ENCODE data around the gene DPH6.

The DPH6 gene

GRCh38 chr15:35545316-35545823 is 595 bp downstream of the DPH6 start:
- in situ Hi-C loops (cut with MboI; ENCODE audit: low sequenced_read_pairs), result no loop called here

- in situ Hi-C loops (cut with MboI; ENCODE audit: low sequenced_read_pairs), result no loop called here
Measured at GRCh38 chr15:35540885-35541284, 5.1 kb downstream of the DPH6 start.

DNA sequence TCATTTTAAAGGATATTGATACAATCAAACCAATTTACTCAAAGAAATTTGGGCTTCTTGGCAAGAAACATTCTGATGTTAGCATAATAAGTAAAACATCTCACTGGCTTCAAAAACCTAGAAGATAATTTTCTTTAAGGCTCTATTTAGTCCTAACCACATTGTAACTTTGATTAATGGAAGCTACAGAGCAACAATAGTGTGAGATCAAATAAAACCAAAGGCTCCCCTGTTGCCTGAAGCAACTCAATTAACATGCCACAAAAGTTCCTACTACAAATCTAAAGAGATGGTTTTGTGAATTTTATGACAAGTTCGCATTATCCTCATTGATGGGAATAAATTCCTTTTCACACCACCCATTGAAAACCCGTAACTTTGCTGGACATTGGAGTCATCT is 5.9 kb downstream of the DPH6 start:
- in situ Hi-C loops (cut with MboI; ENCODE audit: low sequenced_read_pairs), result no loop called here

DNA sequence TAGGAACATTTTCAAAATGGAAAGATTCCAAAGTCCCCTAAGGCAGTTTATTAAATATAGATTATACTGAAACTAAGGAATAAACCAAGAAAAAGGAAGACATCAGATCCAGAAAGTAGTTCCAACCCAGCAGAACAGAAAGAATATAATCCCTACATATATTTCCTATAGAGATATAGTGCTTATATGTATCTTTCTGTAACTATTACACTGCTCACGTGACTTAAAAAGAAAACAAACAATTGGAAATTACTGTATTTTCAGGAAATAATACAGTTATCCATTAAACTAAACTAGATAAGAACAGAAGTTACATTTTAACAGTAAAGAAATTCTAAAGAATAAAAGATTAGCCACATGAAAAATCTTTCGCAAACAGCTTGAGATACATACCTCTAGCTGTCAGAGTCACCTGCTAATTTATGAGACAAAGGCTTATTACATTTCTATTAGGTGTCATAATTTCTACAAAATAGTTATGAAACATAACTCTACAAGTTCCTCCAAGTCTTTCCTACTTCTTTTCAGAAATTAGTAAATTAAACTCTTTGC is 10.5 kb downstream of the DPH6 start:
- in situ Hi-C loops (cut with MboI; ENCODE audit: low sequenced_read_pairs), result no loop called here

DNA sequence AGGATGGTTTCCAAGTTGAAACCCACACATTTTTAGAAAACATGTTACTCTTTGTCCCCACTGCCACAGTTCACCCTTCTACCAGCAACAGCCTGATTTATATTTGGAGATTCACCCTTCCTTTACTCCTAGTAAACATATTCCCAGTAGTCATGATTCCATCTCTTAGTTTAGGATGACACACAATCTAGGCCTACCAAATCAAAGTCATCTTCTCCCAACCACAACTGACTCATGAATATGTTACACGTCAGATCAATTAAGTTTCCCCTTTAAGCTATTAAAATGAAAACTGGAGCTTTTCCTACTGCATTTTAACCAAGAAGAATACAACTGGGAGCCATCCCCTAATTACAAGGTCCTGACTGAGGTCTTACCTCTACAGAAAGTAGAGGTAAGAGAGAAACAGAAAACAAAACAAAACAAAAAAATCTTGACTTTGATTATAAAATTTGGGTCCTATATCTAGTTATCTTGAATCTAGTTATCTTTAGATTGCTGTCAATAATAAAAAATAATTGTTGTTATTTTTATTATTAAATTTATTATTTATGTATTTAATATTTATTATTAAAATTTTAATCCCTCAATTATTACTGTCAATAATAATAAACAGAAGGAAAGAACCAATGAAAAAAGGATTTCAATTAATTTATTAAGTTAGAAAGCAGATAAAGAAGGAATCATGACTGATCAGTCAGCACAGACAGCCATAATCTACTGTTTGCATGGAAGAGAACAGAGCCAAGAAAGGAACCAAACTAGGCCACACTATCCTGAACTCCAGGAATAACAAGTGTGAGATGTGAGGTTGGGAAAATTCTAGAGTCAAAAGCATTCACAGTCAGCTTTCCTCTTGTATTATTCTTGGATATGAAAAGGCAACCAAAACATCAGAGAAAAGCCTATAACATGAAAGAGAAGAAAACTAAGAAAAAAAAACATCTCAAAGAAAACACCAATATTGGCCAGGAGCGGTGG is 12.5 kb downstream of the DPH6 start:
- in situ Hi-C loops (cut with MboI; ENCODE audit: low sequenced_read_pairs), result no loop called here

DNA sequence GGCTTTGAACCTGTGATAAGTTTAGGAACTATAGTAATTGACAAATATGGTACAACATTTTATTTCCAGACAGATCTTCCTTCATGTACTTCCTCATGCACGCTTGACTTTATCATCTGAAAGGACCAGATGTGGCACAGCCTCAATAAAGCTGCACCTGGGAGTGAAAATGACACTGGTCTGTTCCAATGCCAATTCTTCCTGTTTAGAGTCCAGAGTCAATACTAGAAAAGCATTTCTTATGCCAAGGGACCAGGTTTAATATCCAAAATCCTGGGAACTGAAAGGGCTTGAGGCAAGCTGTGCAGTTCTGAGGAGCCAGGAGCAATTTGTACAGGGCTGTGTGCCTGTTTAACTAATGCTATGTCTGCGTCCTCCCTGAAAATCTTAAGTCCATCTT is 15.3 kb downstream of the DPH6 start:
- in situ Hi-C loops (cut with MboI; ENCODE audit: low sequenced_read_pairs), result no loop called here

- in situ Hi-C loops (cut with MboI; ENCODE audit: low sequenced_read_pairs), result no loop called here
Measured at GRCh38 chr15:35529784-35530183, 16.2 kb downstream of the DPH6 start.

DNA sequence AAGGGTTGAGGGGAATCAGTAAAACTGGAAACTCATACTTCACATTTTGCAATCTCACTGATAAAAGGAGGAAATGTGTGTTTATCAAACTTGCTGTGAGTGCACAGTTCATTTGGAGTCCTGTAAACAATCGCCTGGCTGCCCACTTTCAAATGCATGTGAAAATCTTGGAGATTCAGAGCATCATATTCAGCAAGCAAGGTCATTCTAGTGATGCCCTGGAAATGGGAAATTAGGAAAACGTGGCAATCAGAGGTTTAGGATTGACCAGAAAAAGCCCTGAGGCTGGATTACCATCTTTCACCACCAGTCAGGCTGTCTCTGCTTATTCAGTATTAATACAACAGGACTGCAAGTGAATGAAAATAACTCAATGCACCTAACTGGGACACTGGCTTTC is 23.9 kb downstream of the DPH6 start:
- in situ Hi-C loops (cut with MboI; ENCODE audit: low sequenced_read_pairs), result no loop called here

GRCh38 chr15:35519541-35520149 is 26.3 kb downstream of the DPH6 start:
- in situ Hi-C loops (cut with MboI; ENCODE audit: low sequenced_read_pairs), result no loop called here

- in situ Hi-C loops (cut with MboI; ENCODE audit: low sequenced_read_pairs), result no loop called here
Measured at GRCh38 chr15:35519052-35519451, 26.9 kb downstream of the DPH6 start.

GRCh38 chr15:35514759-35515158 is 31.2 kb downstream of the DPH6 start:
- in situ Hi-C loops (cut with MboI; ENCODE audit: low sequenced_read_pairs), result no loop called here

DNA sequence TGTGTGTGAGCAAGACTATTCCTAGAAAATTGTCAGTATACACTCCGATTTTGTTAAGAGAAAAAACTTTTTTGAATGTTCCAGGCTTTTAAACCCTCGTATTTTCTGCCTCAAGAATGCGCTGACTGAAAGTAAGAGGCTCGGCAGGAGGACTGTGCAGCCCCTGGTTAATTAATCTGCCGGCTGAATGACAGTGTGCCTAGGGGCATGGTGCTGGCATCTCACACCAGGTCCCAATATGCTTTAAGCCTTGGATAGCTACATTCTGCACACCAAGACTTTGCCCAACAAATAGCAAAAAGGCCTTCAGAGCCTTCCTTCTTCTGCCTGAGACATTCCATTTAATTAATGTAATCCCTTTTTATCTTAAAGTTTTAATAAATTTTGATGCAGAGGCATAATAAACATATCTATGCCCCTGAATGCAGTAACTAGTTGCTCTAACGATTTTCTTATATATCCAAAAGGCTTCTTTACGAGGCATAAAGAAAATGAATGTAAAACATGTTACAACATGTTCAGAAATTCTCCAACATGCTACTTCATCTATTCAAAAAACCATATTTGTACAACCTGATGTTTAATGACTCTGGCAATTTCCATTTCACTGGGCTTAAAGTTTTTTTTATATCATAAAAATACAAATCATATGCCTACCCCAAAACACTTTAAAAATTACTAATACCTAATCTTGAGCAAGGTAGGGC is 37.9 kb downstream of the DPH6 start:
- in situ Hi-C loops (cut with MboI; ENCODE audit: low sequenced_read_pairs), result no loop called here

DNA sequence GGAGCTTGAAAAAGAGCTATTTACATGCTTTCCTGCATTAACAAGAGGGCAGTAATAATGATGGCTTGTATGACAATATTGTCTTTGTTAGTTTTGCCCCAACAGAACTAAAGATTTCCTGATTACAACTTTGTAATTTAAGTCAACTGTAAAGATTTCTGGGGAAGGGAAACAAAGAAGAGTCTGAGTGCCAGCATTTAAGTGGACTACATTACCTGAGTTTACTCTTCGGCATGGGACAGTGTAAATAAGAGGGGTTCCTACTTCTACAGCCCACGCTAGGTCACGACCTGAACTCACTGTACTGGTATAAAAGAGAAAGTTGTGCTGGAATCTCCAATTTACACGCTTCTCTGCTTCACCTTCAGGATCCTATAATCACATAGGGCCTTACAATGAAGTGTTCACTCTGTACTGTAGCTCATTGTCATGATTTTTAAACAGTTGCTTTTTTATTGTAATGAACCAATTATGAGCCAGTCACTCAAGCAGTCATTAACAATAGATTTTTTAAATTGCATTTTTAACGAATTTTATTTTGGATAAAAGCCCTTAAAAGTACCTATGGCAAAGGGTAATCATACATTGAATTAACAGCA is 39.6 kb downstream of the DPH6 start:
- in situ Hi-C loops (cut with MboI; ENCODE audit: low sequenced_read_pairs), result no loop called here

- in situ Hi-C loops (cut with MboI; ENCODE audit: low sequenced_read_pairs), result no loop called here
Measured at GRCh38 chr15:35505809-35506208, 40.2 kb downstream of the DPH6 start.

DNA sequence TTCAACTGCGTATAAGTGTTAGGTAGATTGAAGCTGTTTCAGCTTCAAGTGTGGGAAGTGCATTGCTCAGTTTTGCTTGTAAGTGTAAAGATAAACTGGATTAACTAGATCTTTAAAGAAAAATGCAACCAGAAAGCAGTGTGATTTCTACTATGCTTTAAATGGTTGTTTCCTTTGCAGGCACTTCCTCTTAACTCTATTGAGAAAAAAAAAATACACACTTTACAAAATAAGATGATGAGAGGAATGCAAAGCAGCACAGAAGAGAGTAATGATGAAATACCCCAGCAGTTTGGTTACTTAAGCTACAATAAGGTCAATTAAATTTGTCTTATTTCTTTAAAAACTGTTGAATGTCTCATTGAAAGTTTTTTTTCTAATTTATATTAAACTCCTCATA is 40.8 kb downstream of the DPH6 start:
- in situ Hi-C loops (cut with MboI; ENCODE audit: low sequenced_read_pairs), result no loop called here

DNA sequence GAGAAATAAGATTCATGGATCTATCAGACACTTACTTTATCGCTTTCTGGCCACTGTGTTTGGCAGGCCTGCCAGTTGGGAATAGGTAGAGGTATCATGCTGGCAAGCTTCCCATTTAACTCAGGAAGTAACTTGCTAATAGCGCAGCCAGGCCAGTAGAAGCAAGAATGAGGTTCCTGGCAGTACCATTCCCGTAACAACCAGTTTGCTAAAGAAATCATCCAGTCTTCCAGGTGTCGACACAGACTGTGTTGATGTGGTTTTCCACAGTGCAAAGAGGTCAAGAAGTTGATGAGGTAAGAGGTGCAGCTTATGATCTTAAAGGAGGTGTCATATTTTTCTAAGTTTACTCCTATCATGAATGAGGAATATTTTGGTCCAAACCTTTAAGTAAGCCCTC is 46.2 kb downstream of the DPH6 start:
- in situ Hi-C loops (cut with MboI; ENCODE audit: low sequenced_read_pairs), result no loop called here

DNA sequence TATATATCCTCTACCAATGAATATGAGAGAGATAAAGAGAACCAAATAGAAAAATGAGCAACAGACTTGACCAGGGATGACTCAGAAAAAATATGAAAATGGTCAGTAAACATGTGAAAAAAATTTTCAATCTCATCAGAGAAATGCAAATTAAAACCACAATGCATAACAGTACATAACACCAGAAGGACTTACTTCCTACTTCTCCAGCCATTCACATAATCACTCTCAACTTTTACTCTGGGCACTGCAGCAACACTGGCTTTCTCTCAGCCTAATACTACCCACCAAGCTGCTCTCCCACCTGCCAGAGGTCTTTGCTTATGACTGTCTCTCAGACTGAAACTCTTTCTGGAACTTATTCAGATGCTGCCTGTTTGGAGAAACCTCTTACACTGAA is 49.4 kb downstream of the DPH6 start:
- in situ Hi-C loops (cut with MboI; ENCODE audit: low sequenced_read_pairs), result no loop called here

- in situ Hi-C loops (cut with MboI; ENCODE audit: low sequenced_read_pairs), result no loop called here
Measured at GRCh38 chr15:35495080-35495479, 50.9 kb downstream of the DPH6 start.

GRCh38 chr15:35491999-35492398 is 54.0 kb downstream of the DPH6 start:
- in situ Hi-C loops (cut with MboI; ENCODE audit: low sequenced_read_pairs), result no loop called here

- in situ Hi-C loops (cut with MboI; ENCODE audit: low sequenced_read_pairs), result no loop called here
Measured at GRCh38 chr15:35491173-35491572, 54.8 kb downstream of the DPH6 start.

DNA sequence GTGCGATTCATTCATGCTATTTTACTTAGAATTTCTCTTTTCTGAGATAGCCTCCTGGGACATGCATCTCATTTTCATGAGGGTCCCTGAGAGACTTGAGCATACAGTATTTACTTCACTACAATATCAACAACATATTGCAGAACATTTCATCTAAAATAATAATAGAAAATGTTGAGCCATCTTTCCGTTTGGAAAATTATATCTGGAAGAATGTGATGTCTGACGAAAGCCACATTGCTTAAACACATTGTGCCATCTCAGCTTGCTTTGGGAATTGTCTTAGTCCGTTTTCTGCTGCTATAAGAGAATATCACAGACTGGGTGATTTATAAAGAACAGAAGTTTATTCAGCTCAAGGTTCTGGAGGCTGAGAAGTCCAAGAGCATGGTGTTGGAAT is 55.5 kb downstream of the DPH6 start:
- in situ Hi-C loops (cut with MboI; ENCODE audit: low sequenced_read_pairs), result no loop called here

Data from HL-60/S4 treated with retinoic acid at 250 ng/mL for 4 days and 3 days (cell line).